Peyer's patch (tissue), 4 donors: ENCODE data around the gene ZBTB7C.

Experiments used
- POLR2A ChIP-seq, 2 donors: fragments of 450-650 bp; IDR thresholded peaks; one replicate each; pipeline ENCODE4 v1.5.1; 2017; ENCODE audit warnings: antibody characterized with exemption in 2 of 2, mild to moderate bottlenecking in 2 of 2, moderate library complexity in 2 of 2
- TF ChIP-seq, protein P1 (sequence below), 6 experiments: fragments of 450-650 bp in 4 of 6; fragments of 200-600 bp in 2 of 6; sonication (generic) in 1 of 6; IDR thresholded peaks; one replicate each; pipeline ENCODE4 v1.5.1; 2017 to 2019; ENCODE audit warnings: antibody characterized with exemption in 6 of 6, mild to moderate bottlenecking in 3 of 6, moderate library complexity in 1 of 6

DNA sequence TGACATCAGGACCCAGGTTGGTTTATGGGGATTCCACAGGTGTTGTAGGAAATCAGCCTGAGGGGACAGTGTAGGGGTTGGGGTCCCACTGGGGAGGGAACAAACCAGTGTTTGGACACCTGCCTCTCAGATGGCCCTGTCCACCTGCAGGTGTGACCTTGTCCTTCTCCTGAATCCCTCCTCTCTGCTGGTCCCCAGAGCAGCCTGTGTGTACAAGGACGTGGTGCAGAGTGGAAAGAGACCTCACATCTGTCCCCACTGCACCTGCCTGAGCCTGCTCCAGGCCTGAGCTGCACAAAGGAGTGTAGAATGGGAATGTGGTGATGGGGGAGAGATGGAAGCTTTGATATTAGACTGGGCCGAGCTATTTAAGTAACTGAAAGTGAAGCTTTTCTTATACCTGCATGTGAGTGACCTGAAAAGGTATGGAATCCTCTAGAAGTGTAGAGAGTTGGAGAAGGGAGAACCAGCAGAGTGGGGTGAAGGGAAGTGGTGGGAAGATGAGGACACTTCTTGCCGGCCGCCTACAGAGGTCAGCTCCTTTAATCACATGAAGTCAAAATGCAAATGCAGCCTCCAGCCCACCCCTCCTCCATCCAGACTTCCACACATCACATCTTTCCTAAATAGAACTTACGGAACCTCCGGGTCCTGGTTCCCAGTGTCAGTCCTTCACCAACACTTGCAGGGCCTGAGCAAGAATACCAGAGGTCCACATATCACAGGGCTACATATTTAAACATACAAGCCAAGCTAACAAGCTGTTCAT lies 389.4 kb downstream of the ZBTB7C start:
- TF ChIP-seq, protein P1, sequence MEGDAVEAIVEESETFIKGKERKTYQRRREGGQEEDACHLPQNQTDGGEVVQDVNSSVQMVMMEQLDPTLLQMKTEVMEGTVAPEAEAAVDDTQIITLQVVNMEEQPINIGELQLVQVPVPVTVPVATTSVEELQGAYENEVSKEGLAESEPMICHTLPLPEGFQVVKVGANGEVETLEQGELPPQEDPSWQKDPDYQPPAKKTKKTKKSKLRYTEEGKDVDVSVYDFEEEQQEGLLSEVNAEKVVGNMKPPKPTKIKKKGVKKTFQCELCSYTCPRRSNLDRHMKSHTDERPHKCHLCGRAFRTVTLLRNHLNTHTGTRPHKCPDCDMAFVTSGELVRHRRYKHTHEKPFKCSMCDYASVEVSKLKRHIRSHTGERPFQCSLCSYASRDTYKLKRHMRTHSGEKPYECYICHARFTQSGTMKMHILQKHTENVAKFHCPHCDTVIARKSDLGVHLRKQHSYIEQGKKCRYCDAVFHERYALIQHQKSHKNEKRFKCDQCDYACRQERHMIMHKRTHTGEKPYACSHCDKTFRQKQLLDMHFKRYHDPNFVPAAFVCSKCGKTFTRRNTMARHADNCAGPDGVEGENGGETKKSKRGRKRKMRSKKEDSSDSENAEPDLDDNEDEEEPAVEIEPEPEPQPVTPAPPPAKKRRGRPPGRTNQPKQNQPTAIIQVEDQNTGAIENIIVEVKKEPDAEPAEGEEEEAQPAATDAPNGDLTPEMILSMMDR (IDR thresholded peaks at IDR 0.05): no peak
- no peak for TF ChIP-seq POLR2A (IDR thresholded peaks at IDR 0.05)
